SK-N-SH treated with all-trans-retinoic acid at 6 μM for 48 hours (cell line): ENCODE data around the gene FEN1.

Experiments
- ATAC-seq: fragments of 200-7000 bp; cut with Tn5 transposase; 3 replicates; pipeline ENCODE4 v1.9.1; 2020; ENCODE audit warnings: mild to moderate bottlenecking, moderate library complexity
- ARNTL ChIP-seq: fragments of 450-650 bp; formaldehyde crosslinking; IDR thresholded peaks from 2 replicates; pipeline ENCODE4 v1.5.0; 2020; ENCODE audit warnings: low read depth, mild to moderate bottlenecking, moderate library complexity, borderline replicate concordance
- BACH2 ChIP-seq: fragments of 250-450 bp; sonication (Bioruptor Pico); IDR thresholded peaks from 2 replicates; pipeline ENCODE4 v1.9.0; 2021; ENCODE audit warnings: mild to moderate bottlenecking, borderline replicate concordance
- CSDC2 ChIP-seq: fragments of 250-450 bp; sonication (Bioruptor Pico); IDR thresholded peaks from 2 replicates; pipeline ENCODE4 v1.5.0; 2020; ENCODE audit warnings: mild to moderate bottlenecking, moderate library complexity
- ESRRG ChIP-seq: fragments of 250-450 bp; sonication (Bioruptor Pico); IDR thresholded peaks from 2 replicates; pipeline ENCODE4 v1.6.1; 2021; ENCODE audit warnings: mild to moderate bottlenecking
- ISL1 ChIP-seq: fragments of 250-450 bp; sonication (Bioruptor Pico); IDR thresholded peaks from 2 replicates; pipeline ENCODE4 v2.1.2; 2022; ENCODE audit warnings: mild to moderate bottlenecking, moderate library complexity
- OSR1 ChIP-seq: fragments of 250-450 bp; sonication (Bioruptor Pico); IDR thresholded peaks from 2 replicates; pipeline ENCODE4 v1.8.0; 2022; ENCODE audit warnings: moderate library complexity, mild to moderate bottlenecking, inconsistent platforms
- PPARA ChIP-seq: fragments of 250-450 bp; sonication (Bioruptor Pico); IDR thresholded peaks from 2 replicates; pipeline ENCODE4 v1.5.0; 2020; ENCODE audit warnings: mild to moderate bottlenecking, borderline replicate concordance
- RARB ChIP-seq: fragments of 250-450 bp; sonication (Bioruptor Pico); IDR thresholded peaks from 2 replicates; pipeline ENCODE4 v1.8.0; 2021; ENCODE audit warnings: mild to moderate bottlenecking, moderate library complexity
- SNAI2 ChIP-seq: fragments of 250-450 bp; sonication (Bioruptor Pico); IDR thresholded peaks from 2 replicates; pipeline ENCODE4 v1.5.0; 2020; ENCODE audit warnings: mild to moderate bottlenecking, moderate library complexity
- TCF4 ChIP-seq: fragments of 250-450 bp; sonication (Bioruptor Pico); IDR thresholded peaks from 2 replicates; pipeline ENCODE4 v1.8.0; 2021; ENCODE audit warnings: mild to moderate bottlenecking, moderate library complexity, borderline replicate concordance
- ZC3H10 ChIP-seq: fragments of 250-450 bp; sonication (Bioruptor Pico); IDR thresholded peaks from 2 replicates; pipeline ENCODE4 v1.5.1; 2021; ENCODE audit warnings: mild to moderate bottlenecking, moderate library complexity
- ZFP3 ChIP-seq: fragments of 250-450 bp; sonication (Bioruptor Pico); IDR thresholded peaks from 2 replicates; pipeline ENCODE4 v1.5.0; 2020; ENCODE audit warnings: mild to moderate bottlenecking, moderate library complexity
- ZFP30 ChIP-seq: fragments of 450-650 bp; formaldehyde crosslinking; IDR thresholded peaks from 2 replicates; pipeline ENCODE4 v1.5.0; 2022; ENCODE audit warnings: mild to moderate bottlenecking, moderate library complexity
- ZNF565 ChIP-seq: fragments of 450-650 bp; formaldehyde crosslinking; conservative IDR thresholded peaks from 2 replicates; pipeline ENCODE4 v1.5.0; 2020; ENCODE audit warnings: low read depth, mild to moderate bottlenecking, moderate library complexity
- ZNF8 ChIP-seq: fragments of 450-650 bp; formaldehyde crosslinking; IDR thresholded peaks from 2 replicates; pipeline ENCODE4 v1.5.0; 2020; ENCODE audit warnings: mild to moderate bottlenecking, moderate library complexity
- TF ChIP-seq, protein P1 (sequence below): fragments of 250-450 bp; sonication (Bioruptor Pico); IDR thresholded peaks from 2 replicates; pipeline ENCODE4 v1.5.0; 2020; ENCODE audit warnings: mild to moderate bottlenecking, moderate library complexity
- TF ChIP-seq, protein P2 (sequence below): fragments of 250-450 bp; sonication (Bioruptor Pico); IDR thresholded peaks from 2 replicates; pipeline ENCODE4 v1.5.1; 2021; ENCODE audit warnings: mild to moderate bottlenecking, moderate library complexity
- TF ChIP-seq, protein P3 (sequence below): fragments of 250-450 bp; sonication (Bioruptor Pico); IDR thresholded peaks from 2 replicates; pipeline ENCODE4 v1.5.1; 2020; ENCODE audit warnings: low read depth, mild to moderate bottlenecking, moderate library complexity
- TF ChIP-seq, protein P4 (sequence below): fragments of 250-450 bp; sonication (Bioruptor Pico); IDR thresholded peaks from 2 replicates; pipeline ENCODE4 v1.8.0; 2020; ENCODE audit warnings: mild to moderate bottlenecking, moderate library complexity, borderline replicate concordance
- TF ChIP-seq, protein P5 (sequence below): fragments of 250-450 bp; sonication (Bioruptor Pico); IDR thresholded peaks from 2 replicates; pipeline ENCODE4 v1.8.0; 2021; ENCODE audit warnings: low read depth, mild to moderate bottlenecking, moderate library complexity, borderline replicate concordance

FEN1 gene

DNA sequence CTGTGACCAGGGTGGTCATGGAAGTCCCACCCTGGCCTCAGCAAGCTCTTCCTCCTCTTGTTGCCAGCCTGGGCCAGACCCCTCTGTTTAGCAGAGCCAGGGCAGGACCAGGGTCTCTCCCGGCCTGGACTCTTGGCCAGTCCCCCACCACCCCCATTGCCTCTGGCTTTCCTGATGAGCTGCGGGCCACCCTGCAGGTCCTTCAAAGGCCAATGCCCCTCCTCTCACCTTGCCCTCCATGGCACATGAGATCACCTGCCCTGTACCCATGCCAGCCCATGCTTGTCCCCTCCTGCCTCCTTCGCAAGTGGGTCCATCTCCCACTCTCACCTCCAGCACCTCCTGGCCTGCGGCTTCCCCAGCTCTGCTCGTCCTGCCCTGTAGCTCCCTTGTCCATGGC, 45.8 kb downstream of the FEN1 start (continued):
- TF ChIP-seq, protein P1, sequence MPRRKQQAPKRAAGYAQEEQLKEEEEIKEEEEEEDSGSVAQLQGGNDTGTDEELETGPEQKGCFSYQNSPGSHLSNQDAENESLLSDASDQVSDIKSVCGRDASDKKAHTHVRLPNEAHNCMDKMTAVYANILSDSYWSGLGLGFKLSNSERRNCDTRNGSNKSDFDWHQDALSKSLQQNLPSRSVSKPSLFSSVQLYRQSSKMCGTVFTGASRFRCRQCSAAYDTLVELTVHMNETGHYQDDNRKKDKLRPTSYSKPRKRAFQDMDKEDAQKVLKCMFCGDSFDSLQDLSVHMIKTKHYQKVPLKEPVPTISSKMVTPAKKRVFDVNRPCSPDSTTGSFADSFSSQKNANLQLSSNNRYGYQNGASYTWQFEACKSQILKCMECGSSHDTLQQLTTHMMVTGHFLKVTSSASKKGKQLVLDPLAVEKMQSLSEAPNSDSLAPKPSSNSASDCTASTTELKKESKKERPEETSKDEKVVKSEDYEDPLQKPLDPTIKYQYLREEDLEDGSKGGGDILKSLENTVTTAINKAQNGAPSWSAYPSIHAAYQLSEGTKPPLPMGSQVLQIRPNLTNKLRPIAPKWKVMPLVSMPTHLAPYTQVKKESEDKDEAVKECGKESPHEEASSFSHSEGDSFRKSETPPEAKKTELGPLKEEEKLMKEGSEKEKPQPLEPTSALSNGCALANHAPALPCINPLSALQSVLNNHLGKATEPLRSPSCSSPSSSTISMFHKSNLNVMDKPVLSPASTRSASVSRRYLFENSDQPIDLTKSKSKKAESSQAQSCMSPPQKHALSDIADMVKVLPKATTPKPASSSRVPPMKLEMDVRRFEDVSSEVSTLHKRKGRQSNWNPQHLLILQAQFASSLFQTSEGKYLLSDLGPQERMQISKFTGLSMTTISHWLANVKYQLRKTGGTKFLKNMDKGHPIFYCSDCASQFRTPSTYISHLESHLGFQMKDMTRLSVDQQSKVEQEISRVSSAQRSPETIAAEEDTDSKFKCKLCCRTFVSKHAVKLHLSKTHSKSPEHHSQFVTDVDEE = no peak
- TF ChIP-seq OSR1 (CRISPR knock-in tag) (no peak), SNAI2 (CRISPR knock-in tag) (no peak), ESRRG (CRISPR knock-in tag) (no peak)
- TF ChIP-seq, protein P2, sequence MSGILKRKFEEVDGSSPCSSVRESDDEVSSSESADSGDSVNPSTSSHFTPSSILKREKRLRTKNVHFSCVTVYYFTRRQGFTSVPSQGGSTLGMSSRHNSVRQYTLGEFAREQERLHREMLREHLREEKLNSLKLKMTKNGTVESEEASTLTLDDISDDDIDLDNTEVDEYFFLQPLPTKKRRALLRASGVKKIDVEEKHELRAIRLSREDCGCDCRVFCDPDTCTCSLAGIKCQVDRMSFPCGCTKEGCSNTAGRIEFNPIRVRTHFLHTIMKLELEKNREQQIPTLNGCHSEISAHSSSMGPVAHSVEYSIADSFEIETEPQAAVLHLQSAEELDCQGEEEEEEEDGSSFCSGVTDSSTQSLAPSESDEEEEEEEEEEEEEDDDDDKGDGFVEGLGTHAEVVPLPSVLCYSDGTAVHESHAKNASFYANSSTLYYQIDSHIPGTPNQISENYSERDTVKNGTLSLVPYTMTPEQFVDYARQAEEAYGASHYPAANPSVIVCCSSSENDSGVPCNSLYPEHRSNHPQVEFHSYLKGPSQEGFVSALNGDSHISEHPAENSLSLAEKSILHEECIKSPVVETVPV (CRISPR knock-in tag) = no peak

DNA sequence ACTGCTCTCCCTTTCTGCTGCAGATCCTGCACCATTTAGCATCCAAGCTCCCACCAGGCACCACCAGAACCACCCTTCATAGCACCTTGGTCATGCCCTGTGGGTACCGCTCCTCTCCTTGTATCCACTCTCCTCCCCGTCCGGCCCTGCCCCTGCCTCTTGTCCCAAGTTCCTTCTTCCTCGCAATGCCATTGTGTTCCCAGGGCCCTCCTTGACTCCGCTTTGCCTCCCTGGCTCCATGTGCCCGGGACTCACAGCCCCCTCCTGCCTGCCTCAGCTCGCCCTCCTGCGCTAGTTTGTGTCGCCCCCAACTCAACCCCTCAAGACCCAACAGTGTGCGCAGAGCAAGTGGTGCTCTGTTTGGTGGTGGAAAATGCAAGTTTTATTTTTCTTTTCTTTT, 46.2 kb downstream of the FEN1 start:
- no peak for ATAC-seq
- no peak for TF ChIP-seq ZFP30 (CRISPR knock-in tag)
- no peak for TF ChIP-seq TCF4 (CRISPR knock-in tag)
- TF ChIP-seq, protein P3, sequence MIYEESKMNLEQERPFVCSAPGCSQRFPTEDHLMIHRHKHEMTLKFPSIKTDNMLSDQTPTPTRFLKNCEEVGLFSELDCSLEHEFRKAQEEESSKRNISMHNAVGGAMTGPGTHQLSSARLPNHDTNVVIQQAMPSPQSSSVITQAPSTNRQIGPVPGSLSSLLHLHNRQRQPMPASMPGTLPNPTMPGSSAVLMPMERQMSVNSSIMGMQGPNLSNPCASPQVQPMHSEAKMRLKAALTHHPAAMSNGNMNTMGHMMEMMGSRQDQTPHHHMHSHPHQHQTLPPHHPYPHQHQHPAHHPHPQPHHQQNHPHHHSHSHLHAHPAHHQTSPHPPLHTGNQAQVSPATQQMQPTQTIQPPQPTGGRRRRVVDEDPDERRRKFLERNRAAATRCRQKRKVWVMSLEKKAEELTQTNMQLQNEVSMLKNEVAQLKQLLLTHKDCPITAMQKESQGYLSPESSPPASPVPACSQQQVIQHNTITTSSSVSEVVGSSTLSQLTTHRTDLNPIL (CRISPR knock-in tag) = no peak
- TF ChIP-seq, protein P4, sequence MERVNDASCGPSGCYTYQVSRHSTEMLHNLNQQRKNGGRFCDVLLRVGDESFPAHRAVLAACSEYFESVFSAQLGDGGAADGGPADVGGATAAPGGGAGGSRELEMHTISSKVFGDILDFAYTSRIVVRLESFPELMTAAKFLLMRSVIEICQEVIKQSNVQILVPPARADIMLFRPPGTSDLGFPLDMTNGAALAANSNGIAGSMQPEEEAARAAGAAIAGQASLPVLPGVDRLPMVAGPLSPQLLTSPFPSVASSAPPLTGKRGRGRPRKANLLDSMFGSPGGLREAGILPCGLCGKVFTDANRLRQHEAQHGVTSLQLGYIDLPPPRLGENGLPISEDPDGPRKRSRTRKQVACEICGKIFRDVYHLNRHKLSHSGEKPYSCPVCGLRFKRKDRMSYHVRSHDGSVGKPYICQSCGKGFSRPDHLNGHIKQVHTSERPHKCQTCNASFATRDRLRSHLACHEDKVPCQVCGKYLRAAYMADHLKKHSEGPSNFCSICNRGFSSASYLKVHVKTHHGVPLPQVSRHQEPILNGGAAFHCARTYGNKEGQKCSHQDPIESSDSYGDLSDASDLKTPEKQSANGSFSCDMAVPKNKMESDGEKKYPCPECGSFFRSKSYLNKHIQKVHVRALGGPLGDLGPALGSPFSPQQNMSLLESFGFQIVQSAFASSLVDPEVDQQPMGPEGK = no peak
- no peak for TF ChIP-seq ESRRG (CRISPR knock-in tag)
- TF ChIP-seq ZNF565 (CRISPR knock-in tag) = no peak
- TF ChIP-seq PPARA = no peak
- TF ChIP-seq CSDC2 = no peak
- TF ChIP-seq ZNF8 (CRISPR knock-in tag) = no peak
- TF ChIP-seq ISL1 (CRISPR knock-in tag) = no peak
- TF ChIP-seq OSR1 (CRISPR knock-in tag) = no peak
- TF ChIP-seq BACH2 (CRISPR knock-in tag) = no peak
- TF ChIP-seq, protein P2 (CRISPR knock-in tag) = no peak
- no peak for TF ChIP-seq ZFP3 (CRISPR knock-in tag)
- no peak for TF ChIP-seq RARB (CRISPR knock-in tag)

DNA sequence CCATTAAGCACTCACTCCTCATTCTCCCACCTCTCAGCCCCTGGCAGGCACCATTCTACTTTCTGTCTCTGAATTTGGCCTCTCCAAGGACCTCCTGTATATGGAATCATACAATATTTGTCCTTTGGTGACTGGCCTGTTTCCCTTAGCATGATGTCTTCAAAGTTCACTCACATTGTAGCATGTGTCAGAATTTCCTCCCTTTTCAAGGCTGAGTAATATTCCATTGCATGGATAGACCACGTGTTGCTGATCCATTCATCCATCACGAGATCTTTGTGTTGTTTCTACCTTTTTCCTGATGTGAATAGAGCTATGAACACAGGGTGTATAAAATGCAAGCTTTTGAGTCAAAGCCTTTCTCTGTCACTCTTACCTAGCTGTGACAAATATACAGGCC, 47.0 kb downstream of the FEN1 start:
- TF ChIP-seq, protein P3 (CRISPR knock-in tag) = no peak
- TF ChIP-seq RARB (CRISPR knock-in tag) (no peak), ESRRG (CRISPR knock-in tag) (no peak), ARNTL (CRISPR knock-in tag) (no peak), ZNF565 (CRISPR knock-in tag) (no peak), ZFP30 (CRISPR knock-in tag) (no peak), ZC3H10 (no peak)
- TF ChIP-seq, protein P5, sequence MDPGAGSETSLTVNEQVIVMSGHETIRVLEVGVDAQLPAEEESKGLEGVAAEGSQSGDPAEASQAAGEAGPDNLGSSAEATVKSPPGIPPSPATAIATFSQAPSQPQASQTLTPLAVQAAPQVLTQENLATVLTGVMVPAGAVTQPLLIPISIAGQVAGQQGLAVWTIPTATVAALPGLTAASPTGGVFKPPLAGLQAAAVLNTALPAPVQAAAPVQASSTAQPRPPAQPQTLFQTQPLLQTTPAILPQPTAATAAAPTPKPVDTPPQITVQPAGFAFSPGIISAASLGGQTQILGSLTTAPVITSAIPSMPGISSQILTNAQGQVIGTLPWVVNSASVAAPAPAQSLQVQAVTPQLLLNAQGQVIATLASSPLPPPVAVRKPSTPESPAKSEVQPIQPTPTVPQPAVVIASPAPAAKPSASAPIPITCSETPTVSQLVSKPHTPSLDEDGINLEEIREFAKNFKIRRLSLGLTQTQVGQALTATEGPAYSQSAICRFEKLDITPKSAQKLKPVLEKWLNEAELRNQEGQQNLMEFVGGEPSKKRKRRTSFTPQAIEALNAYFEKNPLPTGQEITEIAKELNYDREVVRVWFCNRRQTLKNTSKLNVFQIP = no peak
- TF ChIP-seq, protein P4 = no peak
- TF ChIP-seq, all 23 proteins: peak for 0
- no peak for ATAC-seq
